ENCODE measurements around the gene TCF3.

Gene TCF3

DNA sequence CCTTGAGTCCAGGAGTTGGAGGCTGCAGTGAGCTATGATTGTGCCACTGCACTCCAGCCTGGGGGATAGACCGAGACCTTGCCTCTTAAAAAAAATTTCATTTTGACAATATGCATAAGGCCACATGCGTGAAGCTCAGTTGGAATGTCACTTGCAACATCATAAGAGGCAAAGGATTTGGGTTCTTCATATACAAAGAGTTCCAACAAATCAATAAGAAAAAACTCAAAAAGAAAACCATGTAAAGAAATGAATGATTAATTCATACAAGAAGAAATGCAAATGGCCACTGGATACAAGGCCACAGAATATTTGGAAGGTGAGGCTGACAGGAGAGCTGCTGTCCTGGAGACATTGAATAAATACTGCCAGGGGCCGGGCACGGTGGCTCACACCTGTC is 9.6 kb upstream of the TCF3 start:
- no peaks in the 10 kb centered on the region for H3K4me1 ChIP-seq (ENCODE audit: insufficient read depth, low read length, poor library complexity, severe bottlenecking)
- H3K27me3 ChIP-seq (ENCODE audit: insufficient read depth, low read length, poor library complexity, severe bottlenecking), result no peaks in the 10 kb centered on the region
- no peaks in the 10 kb centered on the region for H3K36me3 ChIP-seq (ENCODE audit: insufficient read depth, low read length)
- H2AFZ ChIP-seq (ENCODE audit: low read length), result no peak overlapping the region
- TF ChIP-seq EZH2phosphoT487 (IDR thresholded peaks at IDR 0.05; ENCODE audit: borderline replicate concordance), result no peak
- TF ChIP-seq, protein P1, sequence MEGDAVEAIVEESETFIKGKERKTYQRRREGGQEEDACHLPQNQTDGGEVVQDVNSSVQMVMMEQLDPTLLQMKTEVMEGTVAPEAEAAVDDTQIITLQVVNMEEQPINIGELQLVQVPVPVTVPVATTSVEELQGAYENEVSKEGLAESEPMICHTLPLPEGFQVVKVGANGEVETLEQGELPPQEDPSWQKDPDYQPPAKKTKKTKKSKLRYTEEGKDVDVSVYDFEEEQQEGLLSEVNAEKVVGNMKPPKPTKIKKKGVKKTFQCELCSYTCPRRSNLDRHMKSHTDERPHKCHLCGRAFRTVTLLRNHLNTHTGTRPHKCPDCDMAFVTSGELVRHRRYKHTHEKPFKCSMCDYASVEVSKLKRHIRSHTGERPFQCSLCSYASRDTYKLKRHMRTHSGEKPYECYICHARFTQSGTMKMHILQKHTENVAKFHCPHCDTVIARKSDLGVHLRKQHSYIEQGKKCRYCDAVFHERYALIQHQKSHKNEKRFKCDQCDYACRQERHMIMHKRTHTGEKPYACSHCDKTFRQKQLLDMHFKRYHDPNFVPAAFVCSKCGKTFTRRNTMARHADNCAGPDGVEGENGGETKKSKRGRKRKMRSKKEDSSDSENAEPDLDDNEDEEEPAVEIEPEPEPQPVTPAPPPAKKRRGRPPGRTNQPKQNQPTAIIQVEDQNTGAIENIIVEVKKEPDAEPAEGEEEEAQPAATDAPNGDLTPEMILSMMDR (conservative IDR thresholded peaks at IDR 0.05; ENCODE audit: low read length), result no peak
- no peaks in the 10 kb centered on the region for H3K9me3 ChIP-seq (ENCODE audit: insufficient read depth, low read depth, low read length)
- H4K20me1 ChIP-seq (ENCODE audit: insufficient read depth, low read length, poor library complexity, severe bottlenecking), result no peaks in the 10 kb centered on the region
- H3K4me3 ChIP-seq (ENCODE audit: low read length, poor library complexity, severe bottlenecking), result no peak overlapping the region
- no peaks in the 10 kb centered on the region for H3K79me2 ChIP-seq (ENCODE audit: insufficient read depth, low read length)
- no peak overlapping the region for H3K4me2 ChIP-seq (ENCODE audit: low read depth, low read length, poor library complexity, severe bottlenecking)
- H3K9me2 ChIP-seq (replicated peaks; ENCODE audit: low read depth, low read length), result no peaks in the 10 kb centered on the region
- H3F3A ChIP-seq (ENCODE audit: low read depth), result no peaks in the 10 kb centered on the region
- H3K9ac ChIP-seq (ENCODE audit: low read depth, low read length, poor library complexity, severe bottlenecking), result no peak overlapping the region

DNA sequence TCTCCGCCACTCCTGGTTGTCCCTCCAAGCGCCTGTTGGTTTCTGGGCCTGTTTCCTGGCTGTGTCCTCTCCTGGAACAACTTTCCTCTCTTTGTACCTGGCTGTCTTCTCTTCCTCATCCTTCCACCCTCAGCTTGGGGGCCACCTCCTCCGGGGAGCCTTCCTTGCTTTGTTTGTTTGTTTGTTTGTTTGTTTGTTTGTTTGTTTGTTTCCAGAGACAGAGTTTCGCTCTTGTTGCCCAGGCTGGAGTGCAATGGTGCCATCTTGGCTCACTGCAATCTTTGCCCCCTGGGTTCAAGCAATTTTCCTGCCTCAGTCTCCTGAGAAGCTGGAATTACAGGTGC is 6.6 kb upstream of the TCF3 start:
- no peak for TF ChIP-seq EZH2phosphoT487 (IDR thresholded peaks at IDR 0.05; ENCODE audit: borderline replicate concordance)
- TF ChIP-seq, protein P1 (conservative IDR thresholded peaks at IDR 0.05; ENCODE audit: low read length), result no peak
- no peaks in the 10 kb centered on the region for H3K4me1 ChIP-seq (ENCODE audit: insufficient read depth, low read length, poor library complexity, severe bottlenecking)
- no peak overlapping the region for H3K9ac ChIP-seq (ENCODE audit: low read depth, low read length, poor library complexity, severe bottlenecking)
- no peaks in the 10 kb centered on the region for H3K79me2 ChIP-seq (ENCODE audit: insufficient read depth, low read length)
- no peaks in the 10 kb centered on the region for H3F3A ChIP-seq (ENCODE audit: low read depth)
- no peaks in the 10 kb centered on the region for H3K36me3 ChIP-seq (ENCODE audit: insufficient read depth, low read length)
- no peak overlapping the region for H3K4me2 ChIP-seq (ENCODE audit: low read depth, low read length, poor library complexity, severe bottlenecking)
- no peaks in the 10 kb centered on the region for H4K20me1 ChIP-seq (ENCODE audit: insufficient read depth, low read length, poor library complexity, severe bottlenecking)
- H3K4me3 ChIP-seq (ENCODE audit: low read length, poor library complexity, severe bottlenecking), result no peak overlapping the region
- H2AFZ ChIP-seq (ENCODE audit: low read length), result no peak overlapping the region
- no peaks in the 10 kb centered on the region for H3K27me3 ChIP-seq (ENCODE audit: insufficient read depth, low read length, poor library complexity, severe bottlenecking)
- no peaks in the 10 kb centered on the region for H3K9me3 ChIP-seq (ENCODE audit: insufficient read depth, low read depth, low read length)
- no peaks in the 10 kb centered on the region for H3K9me2 ChIP-seq (replicated peaks; ENCODE audit: low read depth, low read length)

DNA sequence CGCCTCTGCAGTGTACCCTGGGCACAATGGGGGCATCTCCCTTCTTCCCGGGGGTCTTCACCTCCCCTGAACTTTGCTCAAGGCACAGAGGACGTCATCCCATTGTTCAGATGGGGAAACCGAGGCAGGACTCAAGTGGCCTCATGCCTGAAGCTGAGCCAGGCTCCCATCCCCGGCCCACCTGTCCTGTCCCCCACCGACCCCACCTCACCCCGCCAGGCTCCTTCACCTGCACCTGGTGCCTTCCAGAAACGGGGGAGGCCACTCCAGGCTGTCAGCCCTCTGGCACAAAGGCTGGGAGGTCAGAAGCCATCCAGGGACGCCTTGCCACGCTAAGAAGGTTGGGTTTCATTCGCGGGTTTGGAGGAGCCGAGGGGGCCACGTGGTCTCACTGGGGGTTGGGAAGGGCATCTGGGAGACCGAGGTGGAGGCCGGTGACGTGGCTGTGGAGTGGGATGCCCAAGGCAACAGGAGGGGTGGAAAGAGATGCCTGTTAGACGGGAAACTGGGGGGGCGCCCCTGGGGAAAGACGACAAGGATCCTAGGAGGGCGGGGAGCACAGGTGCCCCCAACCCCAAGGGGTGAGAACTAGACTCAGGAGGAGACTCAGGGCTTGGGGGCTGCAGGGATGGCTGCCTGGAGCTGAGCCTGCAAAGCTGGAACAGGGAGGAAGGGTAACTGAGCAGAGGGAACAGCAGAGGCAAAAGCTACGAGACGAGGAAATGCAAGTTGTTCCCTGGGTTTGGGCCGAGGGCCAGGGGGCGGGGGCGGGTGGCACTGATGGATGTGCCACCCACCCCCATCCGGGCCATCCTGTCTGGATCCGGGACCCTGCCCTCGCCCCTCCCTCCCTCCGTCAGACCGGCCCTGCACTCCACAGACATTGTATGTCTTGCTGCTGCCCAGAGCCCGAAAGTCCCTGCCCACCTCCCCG is 6.0 kb upstream of the TCF3 start:
- no peaks in the 10 kb centered on the region for H3K4me1 ChIP-seq (ENCODE audit: insufficient read depth, low read length, poor library complexity, severe bottlenecking)
- H3K79me2 ChIP-seq (ENCODE audit: insufficient read depth, low read length), result no peaks in the 10 kb centered on the region
- no peak overlapping the region for H3K9ac ChIP-seq (ENCODE audit: low read depth, low read length, poor library complexity, severe bottlenecking)

More for the DNA sequence above, 6.0 kb upstream of the TCF3 start:
- no peaks in the 10 kb centered on the region for H3K9me2 ChIP-seq (replicated peaks; ENCODE audit: low read depth, low read length)
- no peaks in the 10 kb centered on the region for H4K20me1 ChIP-seq (ENCODE audit: insufficient read depth, low read length, poor library complexity, severe bottlenecking)
- no peak overlapping the region for H3K4me3 ChIP-seq (ENCODE audit: low read length, poor library complexity, severe bottlenecking)
- no peak overlapping the region for H3K4me2 ChIP-seq (ENCODE audit: low read depth, low read length, poor library complexity, severe bottlenecking)
- H3K36me3 ChIP-seq (ENCODE audit: insufficient read depth, low read length), result no peaks in the 10 kb centered on the region
- H3K27me3 ChIP-seq (ENCODE audit: insufficient read depth, low read length, poor library complexity, severe bottlenecking), result no peaks in the 10 kb centered on the region
- H3F3A ChIP-seq (ENCODE audit: low read depth), result no peaks in the 10 kb centered on the region
- no peaks in the 10 kb centered on the region for H3K9me3 ChIP-seq (ENCODE audit: insufficient read depth, low read depth, low read length)
- H2AFZ ChIP-seq (ENCODE audit: low read length), result no peak overlapping the region
- no peak for TF ChIP-seq EZH2phosphoT487 (IDR thresholded peaks at IDR 0.05; ENCODE audit: borderline replicate concordance)
- TF ChIP-seq, protein P1 (conservative IDR thresholded peaks at IDR 0.05; ENCODE audit: low read length), result no peak
